GM18858 (cell line): Measurements from ENCODE around the gene NEURL1.
"Not testable (repeated sequence)": the region's sequence is repeated elsewhere in the genome, so short reads cannot be mapped to it uniquely, and the experiment has no call there.

Experiments
- ATAC-seq: cut with Tn5 transposase; IDR thresholded peaks from one replicate; pipeline ENCODE4 v1.9.1; 2021; ENCODE audit not compliant: unreplicated experiment

Gene NEURL1

DNA sequence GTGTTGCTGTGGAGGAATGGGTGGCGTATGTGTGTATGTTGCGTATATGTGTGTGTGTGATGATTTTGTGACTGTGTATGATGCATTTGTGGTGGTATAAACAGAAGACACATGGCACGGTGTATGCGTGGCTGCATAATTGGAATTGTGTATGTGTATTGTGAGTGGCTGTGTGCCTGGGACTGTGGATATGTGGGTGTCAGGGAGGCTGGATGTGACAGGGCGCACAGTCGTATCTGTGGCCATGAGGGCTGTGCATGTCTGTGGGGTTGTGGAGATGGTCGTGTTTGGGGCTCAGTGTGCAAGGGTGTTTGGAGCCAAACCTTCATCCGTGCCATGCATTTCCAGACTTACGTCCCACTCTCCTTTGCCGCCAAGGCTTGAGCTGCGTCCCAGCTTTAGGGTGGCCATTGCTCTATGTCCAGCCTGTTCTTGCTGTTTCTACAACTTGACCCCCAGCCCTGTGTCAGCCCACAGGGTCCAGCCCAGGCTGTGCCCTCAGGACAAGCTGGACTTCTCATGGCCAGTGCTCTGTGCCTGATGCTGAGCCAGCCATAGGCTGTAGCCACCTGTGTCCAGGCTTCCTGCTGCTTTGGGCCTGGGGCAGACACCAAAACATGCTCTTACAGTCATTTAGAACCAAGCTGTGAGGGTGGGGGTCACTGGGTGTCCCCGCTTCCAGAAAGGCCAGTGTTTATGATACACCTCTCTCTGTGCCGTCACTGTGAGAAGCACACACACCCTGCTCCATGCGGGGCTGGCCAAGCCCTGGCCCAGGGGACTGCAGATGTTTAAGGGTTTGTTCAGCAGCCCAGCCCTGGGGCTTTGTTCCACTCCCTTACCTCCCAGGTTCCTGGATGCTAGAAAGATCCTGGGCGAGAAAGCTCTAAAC, 127.6 kb downstream of the NEURL1 start:
- no peak for ATAC-seq

DNA sequence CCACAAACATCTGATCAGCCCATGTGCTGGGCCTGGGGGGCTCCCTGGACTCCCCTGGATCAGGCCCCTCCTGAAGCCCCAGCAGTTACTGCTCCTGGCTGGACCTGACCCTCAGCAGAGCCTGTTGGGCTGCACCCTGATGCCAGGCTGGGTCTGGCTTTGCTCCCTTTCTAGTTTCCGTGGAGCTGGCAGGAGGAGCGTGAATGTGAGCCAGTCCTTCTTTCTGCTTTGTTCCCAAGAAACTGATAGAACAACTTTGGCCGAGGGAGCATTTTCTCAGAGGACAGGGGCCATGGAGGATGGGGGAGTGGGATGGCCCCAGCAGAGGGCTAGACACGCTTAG, 128.2 kb downstream of the NEURL1 start:
- no peak for ATAC-seq

DNA sequence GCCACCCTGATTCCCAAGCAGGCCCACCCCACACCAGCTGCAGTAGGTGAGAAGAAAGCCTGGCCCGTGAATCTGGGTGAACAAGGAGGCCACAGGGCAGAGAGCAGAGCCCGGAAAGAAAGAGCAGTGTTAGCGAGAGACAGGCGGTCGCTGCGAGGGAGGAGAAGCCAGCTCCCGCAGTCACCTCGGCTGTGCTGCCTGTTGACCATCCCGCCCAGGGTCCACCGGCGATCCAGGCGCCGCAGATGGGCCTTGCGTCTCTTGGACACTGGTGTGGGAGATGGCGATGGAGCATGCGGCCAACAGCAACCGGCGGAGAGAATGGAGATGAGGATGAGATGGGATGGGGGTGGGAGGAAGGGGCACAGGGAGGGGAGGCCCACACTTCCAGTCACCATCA, 128.8 kb downstream of the NEURL1 start:
- ATAC-seq: no peak

DNA sequence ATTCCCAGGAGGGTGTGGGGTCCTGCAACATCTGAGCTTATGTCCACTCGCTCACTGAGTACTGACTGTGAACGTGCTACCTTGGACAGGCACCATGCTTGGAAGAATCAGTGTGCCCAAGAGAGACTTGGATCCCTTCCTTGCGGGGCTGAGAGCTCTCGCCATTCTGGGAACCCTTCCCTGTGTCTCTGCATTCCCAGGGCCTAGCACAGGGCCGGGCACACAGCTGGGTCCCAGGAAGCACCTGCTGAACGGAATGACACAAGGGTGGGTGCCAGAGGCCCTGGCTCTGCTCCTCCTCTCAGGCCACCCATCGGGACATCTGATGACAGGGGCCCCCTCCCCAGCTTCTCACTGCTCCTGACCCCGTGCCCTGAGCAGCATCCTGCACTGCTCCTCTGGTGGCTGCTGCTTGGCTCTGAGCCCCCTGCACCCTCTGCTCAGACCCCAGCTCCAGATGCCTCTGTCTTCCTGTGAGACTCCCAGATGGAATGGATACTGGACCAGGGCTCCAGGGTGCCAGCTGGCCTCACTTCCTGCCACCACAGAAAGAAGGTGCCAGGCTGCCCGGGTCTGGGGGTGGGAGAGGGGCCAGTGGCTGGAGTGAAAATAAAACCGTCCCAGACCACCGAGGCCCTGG, 129.6 kb downstream of the NEURL1 start:
- no peak for ATAC-seq

DNA sequence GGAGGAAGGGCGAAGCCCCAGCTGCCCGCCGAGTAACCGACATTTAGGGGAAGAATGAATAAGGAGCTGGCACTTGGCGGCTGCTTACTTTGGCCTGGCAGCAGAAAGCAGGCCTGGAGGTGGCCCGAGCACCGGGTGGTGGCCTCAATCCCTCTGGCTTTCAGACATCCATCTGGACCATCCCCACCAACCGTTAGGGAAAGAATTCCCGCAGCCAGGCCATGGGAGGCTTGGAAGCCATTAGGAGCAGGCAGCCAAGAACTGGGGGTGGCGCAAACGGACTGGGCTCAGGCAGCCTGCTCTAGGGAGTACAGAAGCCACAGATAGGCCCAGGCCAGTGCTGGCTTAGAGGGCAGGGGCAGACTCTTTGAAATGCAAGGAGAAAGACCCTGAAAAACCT, 132.7 kb downstream of the NEURL1 start:
- ATAC-seq: no peak

DNA sequence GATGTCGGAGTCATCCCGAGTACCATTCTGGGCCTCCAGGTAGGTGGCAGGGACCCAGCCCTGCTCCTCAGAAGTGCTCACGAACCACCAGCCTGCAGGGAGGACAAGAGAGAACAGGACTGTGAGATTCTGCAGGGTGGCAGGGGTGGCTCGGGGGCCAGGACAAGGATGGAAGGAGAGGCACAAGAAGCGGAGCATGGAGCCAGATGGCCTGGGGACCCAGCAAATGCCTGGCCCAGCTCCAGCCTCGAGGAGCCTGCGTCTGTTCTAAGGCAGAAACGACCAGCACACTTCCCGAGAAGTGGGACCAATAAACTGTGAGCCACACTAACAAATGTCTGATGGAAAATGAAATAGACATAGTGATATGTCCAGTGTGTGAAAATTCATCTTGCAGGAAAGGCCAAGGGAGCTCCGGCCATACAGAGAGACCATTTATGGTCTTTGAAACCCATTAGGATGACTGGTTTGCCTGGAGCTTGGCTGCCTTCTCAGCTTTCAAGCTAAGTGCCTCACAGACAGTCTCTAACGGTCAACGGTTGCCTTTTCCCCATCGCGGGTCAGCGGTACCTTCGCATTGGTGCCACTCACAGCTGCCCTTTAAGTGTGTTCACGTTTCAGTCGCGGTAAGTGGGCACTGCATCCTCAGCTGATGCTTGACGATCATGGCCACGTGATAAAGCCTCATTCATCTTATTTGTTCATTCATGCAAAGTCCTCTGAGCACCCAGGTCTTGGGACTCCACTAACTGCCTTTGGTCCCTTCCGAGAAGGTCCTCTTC, 133.8 kb downstream of the NEURL1 start:
- ATAC-seq: no peak

DNA sequence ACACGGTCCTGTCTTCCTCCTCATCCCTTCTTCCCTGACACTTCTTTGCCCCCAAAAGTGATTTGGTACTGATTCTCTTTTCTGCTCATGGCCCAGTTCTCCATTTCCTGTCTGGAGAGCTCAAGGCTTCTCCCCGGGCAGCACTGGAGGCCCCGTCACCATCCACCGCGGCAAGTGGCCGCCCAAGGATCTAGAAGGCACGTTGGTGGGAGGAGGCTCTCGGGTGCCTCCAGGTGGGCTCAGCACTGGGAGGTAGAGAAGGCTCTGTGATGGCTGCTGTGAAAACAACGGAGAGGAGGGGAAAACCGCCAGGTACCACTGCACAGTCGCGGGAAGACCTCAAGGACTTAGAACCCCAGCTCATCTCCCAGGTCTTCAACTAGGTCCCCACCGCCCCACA, 134.4 kb downstream of the NEURL1 start:
- ATAC-seq: no peak

DNA sequence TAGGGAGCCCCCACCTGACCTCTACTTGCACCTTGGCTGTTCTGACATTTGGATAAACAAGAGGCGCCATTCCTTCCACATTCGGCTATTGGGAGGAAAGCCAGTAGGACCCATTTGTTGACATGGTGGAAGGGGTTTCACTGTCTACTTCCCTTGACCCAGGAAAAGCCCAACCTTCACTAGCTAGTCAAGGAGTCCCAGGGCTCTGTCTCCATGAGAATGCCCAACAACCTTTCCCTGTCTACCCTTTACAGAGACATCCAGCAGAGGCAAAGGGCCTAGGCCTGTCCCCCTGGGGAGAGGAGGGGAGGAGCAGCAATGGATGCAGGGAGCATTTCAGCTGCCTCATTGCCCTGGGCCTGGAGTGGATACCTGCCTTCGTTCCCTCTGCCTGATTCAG, 136.1 kb downstream of the NEURL1 start:
- ATAC-seq: no peak

DNA sequence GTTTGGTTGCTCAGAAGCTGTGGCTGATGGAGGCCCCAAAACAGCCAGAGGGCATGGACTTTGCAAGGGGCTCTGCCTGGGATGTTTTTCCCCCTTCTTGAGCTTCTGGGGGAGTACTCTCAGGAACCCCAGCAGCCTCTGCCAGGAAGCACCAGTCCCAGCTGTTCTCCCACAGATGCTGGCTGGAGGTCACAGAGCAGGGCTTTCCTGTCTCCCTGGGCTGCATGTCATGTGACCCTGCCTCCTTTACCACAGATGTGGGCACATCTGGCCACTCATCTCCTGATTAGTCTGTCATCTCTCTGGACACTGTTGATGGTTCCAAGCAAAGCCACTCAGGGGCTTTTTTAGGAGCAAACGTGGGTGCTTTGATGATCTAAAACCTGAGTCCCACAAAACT, 136.7 kb downstream of the NEURL1 start:
- ATAC-seq: no peak

DNA sequence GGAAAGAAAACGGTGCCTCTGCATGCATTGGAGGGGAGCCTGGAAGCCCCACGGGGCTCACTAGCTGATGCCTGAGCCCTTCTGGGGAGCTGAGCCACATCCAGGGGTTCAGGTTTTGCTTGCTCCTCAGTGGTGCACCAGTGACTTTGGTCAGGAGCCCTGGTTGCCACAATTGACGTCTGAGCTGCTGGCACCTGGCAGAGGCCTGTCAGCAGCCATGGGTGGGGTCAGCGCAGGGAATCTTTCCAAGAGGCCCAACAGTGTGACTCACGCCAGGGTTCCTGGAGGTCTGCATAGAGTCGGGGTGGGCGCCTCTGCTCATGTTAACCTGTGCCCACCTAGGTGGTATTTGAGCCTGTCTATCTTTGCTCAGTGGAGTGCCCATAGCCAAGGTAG, 138.7 kb downstream of the NEURL1 start:
- ATAC-seq: no peak

DNA sequence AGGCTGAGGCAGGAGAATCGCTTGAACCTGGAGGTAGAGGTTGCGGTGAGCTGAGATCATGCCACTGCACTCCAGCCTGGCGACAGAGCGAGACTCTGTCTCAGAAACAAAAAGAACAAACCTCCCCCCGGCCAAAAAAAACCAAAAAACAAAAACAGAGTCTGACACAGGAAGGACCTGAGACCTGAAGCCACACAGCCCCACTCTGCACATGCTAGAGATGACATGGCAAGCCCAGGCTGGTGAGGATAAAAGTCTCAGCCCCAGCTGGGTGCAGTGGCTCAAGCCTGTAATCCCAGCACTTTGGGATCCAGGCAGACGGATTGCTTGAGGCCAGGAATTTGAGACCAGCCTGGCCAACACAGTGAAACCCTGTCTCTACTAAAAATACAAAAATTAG, 139.4 kb downstream of the NEURL1 start:
- not testable (repeated sequence) for ATAC-seq

DNA sequence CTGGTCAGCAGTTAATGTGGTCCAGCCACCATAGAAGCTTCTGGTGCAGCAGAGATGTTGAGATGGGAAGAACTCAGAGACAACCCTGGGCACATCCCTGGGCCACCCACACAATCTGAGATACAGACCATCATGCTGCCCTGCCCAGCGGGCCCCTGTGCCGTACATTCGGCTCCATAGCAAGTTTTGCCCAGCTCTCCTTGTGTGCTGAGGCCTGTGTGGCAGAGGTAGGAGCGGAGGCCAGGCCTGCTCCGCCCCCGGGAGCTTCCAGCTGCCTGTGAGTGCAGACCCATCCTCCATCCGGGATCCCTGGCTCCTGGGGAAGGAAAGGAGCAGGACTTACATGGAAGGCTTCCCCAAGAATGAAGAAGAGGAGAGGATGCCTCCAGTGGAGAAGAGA, 140.3 kb downstream of the NEURL1 start:
- ATAC-seq: no peak

DNA sequence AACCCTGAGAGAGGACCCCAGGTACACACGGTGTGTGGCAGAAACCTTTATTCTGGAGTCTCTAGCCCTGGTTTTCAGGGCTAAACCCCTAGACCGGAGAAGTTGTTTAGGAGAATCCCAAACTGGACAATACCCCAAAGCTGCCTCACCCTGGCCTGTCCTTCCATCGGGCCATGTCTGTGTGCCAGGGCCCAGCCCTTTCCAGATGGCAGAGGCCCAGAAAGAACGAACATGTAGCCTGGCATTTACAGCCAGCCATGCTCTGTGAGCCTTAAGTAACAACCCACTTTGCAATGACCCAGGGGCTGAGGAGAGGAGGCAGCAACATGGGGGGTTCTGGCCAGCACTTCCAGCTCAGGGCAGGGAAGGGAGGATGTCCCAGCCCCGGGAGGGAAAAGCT, 142.1 kb downstream of the NEURL1 start:
- no peak for ATAC-seq

DNA sequence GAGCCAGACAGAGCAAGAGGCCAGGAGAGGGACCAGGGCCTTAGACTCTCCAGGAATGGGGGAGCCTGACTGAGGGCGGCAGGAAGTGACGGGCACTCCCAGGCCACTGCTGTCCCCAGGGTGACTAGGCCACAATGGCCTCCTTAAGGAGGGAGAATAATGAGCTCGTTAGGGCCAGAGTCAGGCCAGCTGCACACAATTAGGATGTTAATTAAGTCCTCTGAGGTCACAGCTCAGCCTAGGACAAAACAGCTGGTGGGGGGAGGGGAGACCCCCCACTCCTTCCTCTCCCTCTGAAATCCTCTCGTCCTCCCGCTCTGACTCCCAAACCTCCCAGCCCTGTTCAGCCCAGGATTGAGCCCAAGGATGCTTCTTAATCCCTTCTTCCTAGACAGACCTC, 143.0 kb downstream of the NEURL1 start:
- no peak for ATAC-seq

DNA sequence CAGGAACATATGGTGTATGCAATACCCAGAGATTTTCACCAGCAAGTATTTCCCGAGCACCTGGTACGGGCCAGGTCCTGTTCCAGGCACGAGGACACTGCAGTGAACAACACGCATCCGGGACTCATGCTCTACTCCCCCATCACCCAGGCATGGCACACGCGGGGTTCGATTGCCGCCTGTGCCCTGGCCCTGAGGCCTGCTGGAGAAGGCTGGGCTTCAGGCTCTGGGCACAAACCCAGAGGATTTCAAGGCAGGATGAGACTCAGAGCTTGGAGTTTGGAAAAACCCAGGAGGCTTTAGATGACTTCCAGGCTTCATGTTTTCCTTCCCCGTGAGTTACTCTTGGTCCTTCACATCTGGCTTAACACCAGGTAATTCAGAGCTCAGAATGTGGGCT, 143.5 kb downstream of the NEURL1 start:
- no peak for ATAC-seq

DNA sequence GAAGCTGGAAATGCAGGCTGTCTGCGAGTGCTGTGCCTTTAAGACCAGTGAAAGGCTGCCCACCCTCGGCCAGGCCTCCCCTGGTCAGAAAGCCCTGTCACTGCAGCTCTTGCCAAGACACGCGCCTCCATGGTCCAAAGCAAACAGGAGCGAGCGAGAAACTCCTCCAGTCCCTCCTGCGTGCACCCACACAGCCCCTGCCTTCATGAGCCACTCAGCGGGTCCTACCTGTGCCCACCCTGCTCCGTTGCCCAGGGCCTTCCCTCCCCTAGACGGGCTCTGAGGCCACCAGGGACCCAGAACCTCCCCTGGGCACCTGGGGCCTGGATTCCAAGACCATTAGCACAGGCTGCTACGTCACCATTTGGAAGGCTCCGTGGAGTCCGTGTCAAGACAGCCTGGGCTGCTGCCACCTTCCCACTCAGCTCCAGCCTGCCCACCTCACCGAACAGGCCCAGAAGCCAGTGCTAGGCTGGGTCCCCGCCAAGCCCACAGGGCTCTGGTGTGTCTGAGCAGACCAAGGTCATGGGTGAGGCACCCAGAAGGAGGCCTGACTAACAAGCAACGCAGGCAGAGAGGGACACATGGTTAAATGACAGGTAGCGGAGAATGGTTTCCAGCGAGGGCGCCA, 144.5 kb downstream of the NEURL1 start:
- ATAC-seq: no peak

DNA sequence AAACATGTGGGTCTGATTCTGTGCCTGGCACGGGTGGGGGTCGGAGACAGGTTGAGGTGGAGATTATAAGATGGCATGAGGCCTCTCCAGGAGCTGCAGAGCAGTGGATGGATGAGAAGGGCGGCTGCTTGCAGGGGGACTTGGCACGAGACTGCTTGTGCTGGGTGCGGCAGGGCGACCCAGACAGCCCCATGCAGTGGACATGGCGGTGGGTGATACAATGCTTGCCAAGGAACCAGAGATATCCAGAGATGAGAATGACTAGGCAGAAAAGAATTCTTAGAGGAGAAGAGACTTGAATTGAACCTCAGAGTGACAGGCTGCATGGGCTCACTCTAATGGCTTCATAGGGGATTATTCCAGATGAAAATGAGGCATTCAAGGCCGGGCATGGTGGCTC, 145.4 kb downstream of the NEURL1 start:
- no peak for ATAC-seq

DNA sequence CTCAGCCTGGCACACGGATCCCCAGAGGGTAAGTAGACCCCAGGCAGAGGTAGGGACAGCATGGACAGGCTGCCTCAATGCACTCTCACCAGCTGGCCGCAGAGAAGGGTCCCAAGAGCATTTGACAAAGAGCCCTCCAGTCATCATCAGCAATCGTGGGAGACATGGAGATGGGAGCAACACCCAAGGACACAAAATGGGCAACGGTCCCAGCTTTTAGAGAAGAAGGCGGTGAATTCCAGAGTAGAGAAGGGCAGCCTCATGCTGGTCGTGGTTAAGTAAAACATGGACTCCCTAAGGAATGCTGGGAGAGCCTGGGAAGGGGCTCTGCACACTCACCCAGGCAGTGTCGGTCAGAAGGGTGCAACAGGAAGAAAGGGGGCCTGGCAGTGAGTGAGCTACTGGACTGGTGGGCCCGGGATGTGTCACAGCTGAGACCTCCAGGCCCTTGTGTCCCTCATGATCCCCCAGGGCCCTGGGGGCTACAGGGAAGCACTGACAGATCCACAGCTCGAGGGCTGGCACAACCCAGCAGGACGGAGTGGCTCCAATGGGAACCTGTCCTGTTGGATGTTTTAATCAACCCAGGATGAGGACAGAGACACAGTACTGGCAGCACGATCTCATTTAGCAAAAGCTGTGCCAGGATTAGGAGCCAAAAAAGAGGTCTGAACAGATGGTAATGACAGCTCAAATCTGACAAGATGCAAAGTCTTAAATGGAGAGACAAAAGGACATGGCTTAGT, 147.1 kb downstream of the NEURL1 start:
- no peak for ATAC-seq

DNA sequence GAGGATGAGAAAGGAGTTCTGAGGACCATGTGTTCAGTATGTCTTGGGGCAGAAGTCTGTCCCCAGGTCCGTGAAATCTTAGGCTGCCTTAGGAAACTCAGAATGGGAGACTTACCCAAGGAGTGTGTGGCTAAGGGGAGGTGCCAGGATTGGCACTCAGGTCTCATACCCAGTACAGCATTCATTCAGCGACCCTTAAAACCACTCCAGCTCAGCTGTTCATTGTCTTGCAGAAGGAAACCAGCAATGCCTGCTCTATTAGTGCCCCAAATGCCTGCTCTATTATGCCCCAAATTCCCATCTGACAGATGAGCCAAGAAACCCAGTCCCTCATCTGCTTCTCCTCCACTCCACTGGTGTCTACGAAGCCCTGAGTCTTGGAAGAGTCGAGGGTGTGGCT, 147.8 kb downstream of the NEURL1 start:
- no peak for ATAC-seq
